Nucleus accumbens (tissue), 56 donors: Measurements from ENCODE around the gene DDIT3.
"Not testable (repeated sequence)": the region's sequence is repeated elsewhere in the genome, so short reads cannot be mapped to it uniquely, and the experiment has no call there.

Experiments used
- DNase-seq, 56 donors: peaks; one replicate each; lab custom pipeline; 2025; lab: John Stamatoyannopoulos, UW

DDIT3 gene

GRCh38 chr12:57514720-57515407 is 5.5 kb downstream of the DDIT3 start:
- no peak for DNase-seq

DNA sequence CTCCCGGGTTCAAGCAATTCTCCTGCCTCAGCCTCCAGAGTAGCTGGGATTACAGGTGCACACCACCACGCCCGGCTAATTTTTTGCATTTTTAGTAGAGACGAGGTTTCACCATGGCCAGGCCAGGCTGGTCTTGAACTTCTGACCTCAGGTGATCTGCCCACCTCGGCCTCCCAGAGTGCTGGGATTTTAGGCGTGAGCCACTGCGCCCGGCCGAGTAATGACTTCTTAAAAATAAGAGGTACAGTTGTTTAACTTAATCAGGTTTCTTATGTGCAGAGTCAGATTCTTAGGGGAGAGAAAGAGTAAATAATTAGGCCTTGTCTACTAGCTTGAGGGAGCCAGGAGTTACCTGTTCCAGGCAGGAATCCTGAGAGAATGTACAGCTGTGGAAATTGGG is 6.1 kb downstream of the DDIT3 start:
- not testable (repeated sequence) for DNase-seq

DNA sequence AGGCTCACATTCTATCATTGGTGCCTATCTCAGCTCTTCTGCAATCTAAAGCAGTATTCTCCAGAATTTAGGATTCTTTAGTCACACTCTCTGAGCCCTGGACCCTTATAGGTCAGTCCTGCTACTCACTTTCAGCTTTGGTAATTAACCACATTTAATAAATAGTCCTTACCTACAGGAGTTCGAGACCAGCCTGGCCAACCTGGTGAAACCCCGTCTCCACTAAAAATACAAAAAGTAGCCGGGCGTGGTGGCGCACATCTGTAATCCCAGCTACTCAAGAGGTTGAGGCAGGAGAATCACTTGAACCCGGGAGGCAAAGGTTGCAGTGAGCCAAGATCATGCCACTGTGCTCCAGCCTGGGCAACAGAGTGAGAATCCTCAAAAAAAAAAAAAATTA is 6.6 kb downstream of the DDIT3 start:
- DNase-seq = not testable (repeated sequence)

GRCh38 chr12:57513266-57513665 is 7.0 kb downstream of the DDIT3 start:
- DNase-seq = no peak

DNA sequence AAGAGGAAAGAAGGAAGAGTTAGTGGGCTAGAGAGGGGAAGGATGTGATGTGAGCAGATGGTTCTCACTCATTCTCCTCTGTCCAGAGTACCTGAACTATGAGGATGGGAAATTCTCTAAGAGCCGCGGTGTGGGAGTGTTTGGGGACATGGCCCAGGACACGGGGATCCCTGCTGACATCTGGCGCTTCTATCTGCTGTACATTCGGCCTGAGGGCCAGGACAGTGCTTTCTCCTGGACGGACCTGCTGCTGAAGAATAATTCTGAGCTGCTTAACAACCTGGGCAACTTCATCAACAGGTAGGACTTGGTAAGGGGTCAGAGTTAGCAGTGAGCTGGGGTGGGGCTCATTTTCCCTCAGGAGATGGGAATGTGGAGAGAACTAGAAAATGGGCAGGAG is 7.6 kb downstream of the DDIT3 start:
- no peak for DNase-seq

DNA sequence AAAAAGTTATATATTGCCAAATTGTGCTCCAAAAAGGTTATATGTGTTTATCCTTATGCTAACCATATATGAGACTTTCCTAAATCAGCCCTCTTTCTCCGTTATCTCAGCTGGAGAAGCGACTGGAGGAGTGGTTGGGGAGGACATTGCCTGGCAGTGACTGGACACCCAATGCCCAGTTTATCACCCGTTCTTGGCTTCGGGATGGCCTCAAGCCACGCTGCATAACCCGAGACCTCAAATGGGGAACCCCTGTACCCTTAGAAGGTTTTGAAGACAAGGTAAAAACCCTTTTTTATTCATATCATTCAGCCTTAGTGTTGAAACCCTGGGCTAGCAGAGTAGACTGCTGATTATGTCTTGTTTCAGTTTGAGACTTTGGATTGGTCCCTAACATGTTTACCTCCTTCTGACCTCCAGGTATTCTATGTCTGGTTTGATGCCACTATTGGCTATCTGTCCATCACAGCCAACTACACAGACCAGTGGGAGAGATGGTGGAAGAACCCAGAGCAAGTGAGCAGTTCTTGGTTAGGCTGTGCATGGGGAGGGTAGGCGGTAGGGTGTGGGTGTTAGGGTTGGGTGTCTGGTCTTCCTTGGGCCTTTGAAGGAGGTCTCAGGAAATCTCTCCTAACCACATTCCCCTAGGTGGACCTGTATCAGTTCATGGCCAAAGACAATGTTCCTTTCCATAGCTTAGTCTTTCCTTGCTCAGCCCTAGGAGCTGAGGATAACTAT is 8.6 kb downstream of the DDIT3 start:
- DNase-seq = no peak

- DNase-seq = no peak
Measured at GRCh38 chr12:57511161-57511560, 9.2 kb downstream of the DDIT3 start.

GRCh38 chr12:57507796-57508195 is 12.5 kb downstream of the DDIT3 start:
- DNase-seq = not testable (repeated sequence)

DNA sequence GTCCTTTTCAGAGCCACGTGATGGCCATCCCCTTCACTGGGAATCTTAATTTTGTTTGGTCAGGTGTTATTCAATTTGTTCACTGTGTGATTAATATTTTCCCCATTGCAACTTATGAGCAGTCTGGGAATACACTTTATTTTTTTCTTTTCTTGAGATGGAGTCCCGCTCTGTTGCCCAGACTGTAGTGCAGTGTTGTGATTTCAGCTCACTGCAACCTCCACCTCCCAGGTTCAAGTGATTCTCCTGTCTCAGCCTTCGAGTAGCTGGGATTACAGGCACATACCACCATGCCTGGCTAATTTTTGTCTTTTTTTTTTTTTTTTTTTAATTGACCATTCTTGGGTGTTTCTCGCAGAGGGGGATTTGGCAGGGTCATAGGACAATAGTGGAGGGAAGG is 13.8 kb downstream of the DDIT3 start:
- DNase-seq = not testable (repeated sequence)

DNA sequence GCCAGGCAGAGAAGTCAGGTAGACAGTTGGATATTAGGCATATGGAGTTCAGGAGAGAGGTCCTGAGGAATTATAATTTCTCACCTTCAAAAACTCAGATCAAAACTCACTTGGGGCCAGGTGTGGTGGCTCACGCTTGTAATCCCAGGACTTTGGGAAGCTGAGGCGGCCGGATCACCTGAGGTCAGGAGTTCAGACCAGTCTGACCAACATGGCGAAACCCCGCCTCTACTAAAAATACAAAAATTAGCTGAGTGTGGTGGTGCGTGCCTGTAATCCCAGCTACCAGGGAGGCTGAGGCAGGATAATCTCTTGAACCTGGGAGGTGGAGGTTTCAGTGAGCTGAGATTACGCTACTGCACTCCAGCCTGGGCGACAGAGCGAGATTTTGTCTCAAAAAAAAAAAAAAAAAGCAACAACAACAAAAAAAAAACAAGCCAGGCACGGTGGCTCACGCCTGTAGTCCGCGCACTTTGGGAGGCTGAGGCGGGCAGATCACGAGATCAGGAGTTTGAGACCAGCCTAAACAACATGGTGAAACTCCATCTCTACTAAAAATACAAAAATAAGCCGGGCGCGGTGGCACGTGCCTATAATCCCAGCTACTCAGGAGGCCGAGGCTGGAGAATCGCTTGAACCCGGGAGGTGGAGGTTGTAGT is 17.9 kb downstream of the DDIT3 start:
- not testable (repeated sequence) for DNase-seq

DNA sequence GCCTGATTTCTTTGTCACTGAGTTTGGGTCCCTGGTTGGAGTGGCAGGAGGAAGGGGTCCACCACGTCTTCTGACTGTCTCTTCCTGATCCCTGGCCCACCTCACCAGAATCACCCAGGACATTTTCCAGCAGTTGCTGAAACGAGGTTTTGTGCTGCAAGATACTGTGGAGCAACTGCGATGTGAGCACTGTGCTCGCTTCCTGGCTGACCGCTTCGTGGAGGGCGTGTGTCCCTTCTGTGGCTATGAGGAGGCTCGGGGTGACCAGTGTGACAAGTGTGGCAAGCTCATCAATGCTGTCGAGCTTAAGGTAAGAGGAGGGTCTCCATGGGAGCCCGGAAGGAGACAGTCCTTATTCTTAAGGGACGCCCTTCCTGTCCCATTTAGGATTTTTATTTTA is 20.1 kb downstream of the DDIT3 start:
- DNase-seq = no peak

DNA sequence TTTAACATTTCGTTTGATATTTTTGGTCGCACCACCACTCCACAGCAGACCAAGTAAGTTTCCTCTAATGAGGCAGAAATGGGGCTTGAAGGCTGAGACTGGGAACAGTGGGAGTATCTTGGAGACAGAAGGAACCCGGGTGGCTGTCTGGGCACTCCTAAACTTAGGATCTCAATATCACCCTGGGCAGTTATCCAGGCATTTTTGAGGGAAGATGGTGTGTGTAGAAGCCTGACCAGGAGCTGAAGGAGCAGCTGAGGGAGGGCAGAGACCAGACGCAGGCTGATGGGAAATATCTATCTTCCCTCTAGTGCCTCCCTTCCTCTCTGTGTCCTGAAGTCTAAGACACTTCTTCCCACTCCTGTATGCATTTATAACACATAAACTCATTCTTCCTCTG is 21.7 kb downstream of the DDIT3 start:
- DNase-seq = no peak

DNA sequence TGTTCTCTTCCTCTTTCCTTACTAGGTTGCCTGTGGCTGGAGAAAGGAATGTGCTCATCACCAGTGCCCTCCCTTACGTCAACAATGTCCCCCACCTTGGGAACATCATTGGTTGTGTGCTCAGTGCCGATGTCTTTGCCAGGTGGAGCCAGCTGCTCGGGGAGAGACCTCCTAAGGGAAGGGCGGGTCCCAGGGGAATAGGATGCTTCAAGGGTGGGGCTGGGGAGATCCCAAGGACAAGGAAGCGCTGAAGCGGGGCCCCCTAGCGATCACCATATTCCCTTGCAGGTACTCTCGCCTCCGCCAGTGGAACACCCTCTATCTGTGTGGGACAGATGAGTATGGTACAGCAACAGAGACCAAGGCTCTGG is 22.2 kb downstream of the DDIT3 start:
- no peak for DNase-seq

DNA sequence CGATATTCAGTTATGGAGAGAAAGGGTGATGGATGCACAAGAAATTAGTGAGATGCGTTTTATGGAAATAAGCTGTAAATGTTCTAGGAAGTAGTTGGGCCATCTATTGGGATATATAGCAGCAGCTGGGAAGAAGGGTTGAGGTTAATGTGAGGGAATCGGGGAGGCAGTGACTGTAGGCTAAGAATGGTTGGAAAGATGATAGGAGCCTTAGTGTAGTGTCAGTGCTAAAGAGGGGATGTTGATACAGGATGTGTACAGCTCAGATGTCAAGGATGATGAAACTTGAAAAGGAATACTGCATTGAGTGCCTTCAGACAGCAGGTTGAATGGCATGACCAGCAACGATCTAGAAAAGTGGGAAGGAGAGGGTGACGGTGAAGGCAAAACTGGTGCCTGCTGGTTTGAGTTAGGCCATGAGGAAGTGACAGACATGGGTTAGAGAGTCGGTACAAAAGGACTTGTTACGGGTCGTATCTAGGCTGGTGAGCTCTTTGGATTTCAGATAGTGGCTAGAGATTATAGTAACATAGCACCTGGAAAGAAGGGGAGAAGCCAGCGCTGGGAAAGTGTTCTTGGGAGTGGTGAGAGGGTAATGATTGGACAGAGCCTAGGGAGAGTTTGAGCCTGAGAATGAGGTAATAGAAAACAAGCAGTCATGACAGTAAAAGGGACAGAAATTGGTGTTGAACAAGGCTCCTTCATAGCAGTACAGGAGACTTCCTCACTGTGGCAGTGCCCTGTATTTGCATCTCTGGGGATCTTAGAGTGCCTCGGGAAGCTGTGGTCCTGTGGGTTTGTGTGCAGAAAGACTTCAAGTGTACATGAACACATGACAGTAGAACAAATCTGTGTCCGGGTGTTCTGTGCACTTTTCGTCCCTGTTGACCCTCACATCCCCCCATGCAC is 22.8 kb downstream of the DDIT3 start:
- DNase-seq = no peak

GRCh38 chr12:57496822-57497221 is 23.5 kb downstream of the DDIT3 start:
- no peak for DNase-seq

DNA sequence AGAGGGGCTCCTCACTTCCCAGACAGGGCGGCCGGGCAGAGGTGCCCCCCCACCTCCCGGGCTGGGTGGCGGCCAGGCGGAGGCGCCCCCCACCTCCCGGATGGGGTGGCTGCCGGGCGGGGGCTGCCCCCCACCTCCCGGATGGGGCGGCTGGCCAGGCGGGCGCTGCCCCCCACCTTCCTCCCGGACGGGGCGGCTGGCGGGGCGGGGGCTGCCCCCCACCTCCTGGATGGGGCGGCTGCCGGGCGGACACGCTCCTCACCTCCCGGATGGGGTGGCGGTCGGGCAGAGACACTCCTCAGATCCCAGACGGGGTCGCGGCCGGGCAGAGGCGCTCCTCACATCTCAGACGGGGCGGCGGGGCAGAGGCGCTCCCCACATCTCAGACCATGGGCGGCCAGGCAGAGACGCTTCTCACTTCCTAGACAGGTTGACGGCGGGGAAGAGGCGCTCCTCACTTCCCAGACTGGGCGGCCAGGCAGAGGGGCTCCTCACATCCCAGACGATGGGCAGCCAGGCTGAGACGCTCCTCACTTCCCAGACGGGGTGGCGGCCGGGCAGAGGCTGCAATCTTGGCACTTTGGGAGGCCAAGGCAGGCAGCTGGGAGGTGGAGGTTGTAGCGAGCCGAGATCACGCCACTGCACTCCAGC is 25.1 kb downstream of the DDIT3 start:
- DNase-seq = not testable (repeated sequence)

DNA sequence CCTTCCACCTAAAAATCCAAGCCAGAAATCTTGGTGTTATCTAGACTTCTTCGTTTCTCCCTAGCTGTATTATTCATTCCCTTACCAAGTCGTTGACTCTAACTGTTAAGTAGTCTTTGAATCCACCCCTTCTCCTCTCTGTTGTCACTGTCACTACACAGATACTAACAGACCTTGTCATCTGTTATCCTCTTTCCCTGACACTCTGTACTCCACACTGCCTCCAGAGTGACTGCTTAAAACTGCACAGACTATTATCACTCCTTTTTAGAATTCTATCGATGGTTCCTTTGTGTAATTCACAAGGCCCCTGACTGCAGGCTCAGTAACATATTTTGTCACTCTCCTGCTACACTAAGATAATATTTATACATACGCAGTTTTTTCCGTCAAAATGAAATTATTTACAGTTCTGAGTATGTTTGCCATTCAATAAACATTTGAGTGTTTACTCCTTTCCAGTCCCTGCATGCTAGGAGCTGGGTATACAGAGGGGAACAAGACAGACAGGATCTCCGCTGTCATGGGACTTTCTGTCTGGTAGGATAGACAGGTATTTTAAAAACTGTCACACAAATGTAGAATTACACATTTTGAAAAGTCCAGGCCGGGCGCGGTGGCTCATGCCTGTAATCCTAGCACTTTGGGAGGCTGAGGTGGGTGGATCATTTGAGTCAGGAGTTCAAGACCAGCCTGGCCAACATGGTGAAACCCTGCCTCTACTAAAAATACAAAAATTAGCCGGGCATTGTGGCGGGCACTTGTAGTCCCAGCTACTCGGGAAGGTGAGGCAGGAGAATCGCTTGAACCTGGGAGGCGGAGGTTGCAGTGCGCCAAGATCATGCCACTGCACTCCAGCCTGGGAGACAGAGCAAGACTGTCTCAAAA is 28.7 kb downstream of the DDIT3 start:
- peak in 1 of 56 donors; percentile 21 for DNase-seq

DNA sequence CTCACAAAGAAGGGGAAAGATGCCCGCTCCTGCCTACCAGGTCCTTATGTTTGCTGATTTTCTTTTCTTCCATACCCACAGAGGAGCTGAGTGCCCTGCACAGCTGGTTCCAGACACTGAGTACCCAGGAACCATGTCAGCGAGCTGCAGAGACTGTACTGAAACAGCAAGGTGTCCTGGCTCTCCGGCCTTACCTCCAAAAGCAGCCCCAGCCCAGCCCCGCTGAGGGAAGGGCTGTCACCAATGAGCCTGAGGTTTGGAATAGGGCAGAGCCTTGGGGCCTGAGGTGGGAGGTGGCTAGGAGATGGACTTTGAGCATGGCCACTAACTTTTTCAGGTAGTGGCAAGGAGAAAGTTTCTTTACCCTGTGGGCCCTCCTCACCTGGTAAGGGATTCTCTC is 30.2 kb downstream of the DDIT3 start:
- DNase-seq = no peak

DNA sequence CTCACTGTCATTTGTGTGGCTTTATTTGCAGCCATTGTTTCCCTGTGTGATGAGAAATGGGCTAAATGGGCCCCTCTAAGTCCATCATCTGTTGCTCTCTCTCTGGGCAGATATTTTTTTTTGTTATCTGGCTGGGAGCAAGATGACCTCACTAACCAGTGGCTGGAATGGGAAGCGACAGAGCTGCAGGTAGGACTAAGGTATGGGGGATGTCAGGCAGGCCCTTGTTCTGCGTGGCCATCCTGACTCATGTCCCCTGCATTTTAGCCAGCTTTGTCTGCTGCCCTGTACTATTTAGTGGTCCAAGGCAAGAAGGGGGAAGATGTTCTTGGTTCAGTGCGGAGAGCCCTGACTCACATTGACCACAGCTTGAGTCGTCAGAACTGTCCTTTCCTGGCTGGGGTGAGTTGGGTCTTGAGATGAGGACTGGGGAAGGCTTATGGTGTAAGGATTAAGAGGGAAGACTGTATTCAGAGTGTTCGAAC is 31.1 kb downstream of the DDIT3 start:
- DNase-seq = no peak
